ENCODE measurements around the gene CD80. TPM values are rescaled to one million over a fixed set of nuclear protein-coding genes. Genes with fewer than 3 reads are reported as not detected.

The CD80 gene, protein sequence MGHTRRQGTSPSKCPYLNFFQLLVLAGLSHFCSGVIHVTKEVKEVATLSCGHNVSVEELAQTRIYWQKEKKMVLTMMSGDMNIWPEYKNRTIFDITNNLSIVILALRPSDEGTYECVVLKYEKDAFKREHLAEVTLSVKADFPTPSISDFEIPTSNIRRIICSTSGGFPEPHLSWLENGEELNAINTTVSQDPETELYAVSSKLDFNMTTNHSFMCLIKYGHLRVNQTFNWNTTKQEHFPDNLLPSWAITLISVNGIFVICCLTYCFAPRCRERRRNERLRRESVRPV
- total RNA-seq, result under 1 TPM in 1 of 4 donors, not detected in 3; 0.13 TPM

DNA sequence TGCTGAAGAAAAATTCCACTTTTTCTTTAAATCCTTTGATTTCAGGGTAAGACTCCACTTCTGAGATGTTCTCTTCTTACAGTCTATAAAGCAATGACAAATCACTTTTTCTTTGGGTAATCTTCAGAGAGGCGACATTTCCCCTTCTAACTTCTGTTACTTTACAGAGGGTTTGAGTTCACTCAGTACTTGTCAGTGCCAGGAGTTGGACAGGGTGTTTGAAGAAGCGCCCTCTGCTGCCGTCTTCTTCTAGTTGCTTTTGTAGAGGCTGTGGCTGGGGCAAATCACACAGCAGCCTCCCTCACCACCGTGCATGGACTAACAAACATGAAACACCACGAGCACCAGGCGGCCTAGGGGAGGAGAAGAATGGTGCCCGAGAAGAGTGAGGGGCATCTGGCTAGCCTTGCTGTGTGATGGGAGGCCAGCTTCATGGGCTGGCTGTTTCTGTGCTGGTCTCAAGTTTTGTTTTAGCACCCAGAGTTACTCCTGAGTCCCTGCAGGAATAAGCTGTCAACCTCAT is at the start of gene CD80:
Gene CD80, minus strand, starts transcription at position 174 of the 523 bp plus-strand sequence. CDS start 1,886 bp downstream, outside the sequence.
- intact Hi-C loops (cut with DNase I; ENCODE audit: low total_unique reads) (no loop called here), in situ Hi-C loops (cut with MboI; ENCODE audit: low sequenced_read_pairs in 4 of 4) (no loop called here)
- no peaks in the 10 kb centered on the region for H3K36me3 ChIP-seq
- no peaks in the 10 kb centered on the region for H3K27me3 ChIP-seq
- ATAC-seq (no peak), DNase-seq (peak in 1 of 2 donors; percentile 27)
- no peaks in the 10 kb centered on the region for H3K9me3 ChIP-seq
- TF ChIP-seq, protein P1, sequence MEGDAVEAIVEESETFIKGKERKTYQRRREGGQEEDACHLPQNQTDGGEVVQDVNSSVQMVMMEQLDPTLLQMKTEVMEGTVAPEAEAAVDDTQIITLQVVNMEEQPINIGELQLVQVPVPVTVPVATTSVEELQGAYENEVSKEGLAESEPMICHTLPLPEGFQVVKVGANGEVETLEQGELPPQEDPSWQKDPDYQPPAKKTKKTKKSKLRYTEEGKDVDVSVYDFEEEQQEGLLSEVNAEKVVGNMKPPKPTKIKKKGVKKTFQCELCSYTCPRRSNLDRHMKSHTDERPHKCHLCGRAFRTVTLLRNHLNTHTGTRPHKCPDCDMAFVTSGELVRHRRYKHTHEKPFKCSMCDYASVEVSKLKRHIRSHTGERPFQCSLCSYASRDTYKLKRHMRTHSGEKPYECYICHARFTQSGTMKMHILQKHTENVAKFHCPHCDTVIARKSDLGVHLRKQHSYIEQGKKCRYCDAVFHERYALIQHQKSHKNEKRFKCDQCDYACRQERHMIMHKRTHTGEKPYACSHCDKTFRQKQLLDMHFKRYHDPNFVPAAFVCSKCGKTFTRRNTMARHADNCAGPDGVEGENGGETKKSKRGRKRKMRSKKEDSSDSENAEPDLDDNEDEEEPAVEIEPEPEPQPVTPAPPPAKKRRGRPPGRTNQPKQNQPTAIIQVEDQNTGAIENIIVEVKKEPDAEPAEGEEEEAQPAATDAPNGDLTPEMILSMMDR (IDR thresholded peaks at IDR 0.05 in 4 of 5, conservative IDR thresholded peaks at IDR 0.05 in 1 of 5), result peak in 1 of 5 experiments; percentile 28
- TF ChIP-seq POLR2A (IDR thresholded peaks at IDR 0.05), result no peak
- H3K4me1 ChIP-seq, result peaks cover 0 to 4% of the 10 kb centered on the region in 2 donors
- H3K4me3 ChIP-seq, result no peak within 1 kb of the TSS
- no peak within 1 kb of the TSS for H3K27ac ChIP-seq

DNA sequence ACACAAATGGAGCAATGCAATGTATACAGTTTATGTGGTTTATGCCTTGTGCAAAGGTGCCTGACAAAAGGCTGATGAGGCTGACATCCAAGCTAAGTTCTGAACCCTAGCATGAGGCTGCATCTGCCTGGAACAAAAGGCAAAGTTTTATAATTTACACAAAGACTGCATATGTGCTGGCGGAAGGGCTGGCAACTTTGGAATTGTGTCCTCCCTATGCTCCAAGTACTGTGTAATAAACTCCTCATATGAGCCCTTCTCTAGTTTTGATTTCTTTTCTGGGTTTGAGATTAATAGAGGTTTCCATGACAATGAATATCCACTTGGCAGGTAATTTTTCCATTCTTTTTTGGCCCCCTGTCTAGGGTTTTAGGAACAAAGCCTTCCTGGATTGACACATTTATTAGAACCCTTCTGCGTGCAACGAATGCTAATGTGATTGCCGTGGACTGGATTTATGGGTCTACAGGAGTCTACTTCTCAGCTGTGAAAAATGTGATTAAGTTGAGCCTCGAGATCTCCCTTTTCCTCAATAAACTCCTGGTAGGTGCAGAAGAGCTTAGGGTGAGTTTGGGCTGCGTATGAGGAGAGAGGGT is 49.1 kb upstream of the CD80 start:
- Histone ChIP-seq H3K27ac (no peak overlapping the region), H3K9me3 (no peaks in the 10 kb centered on the region), H3K4me3 (no peak overlapping the region), H3K27me3 (no peaks in the 10 kb centered on the region), H3K36me3 (no peaks in the 10 kb centered on the region), H3K4me1 (no peaks in the 10 kb centered on the region)
- TF ChIP-seq, protein P1 (IDR thresholded peaks at IDR 0.05 in 4 of 5, conservative IDR thresholded peaks at IDR 0.05 in 1 of 5), result no peak
- no peak for TF ChIP-seq POLR2A (IDR thresholded peaks at IDR 0.05)
- ATAC-seq (no peak), DNase-seq (no peak)
- in situ Hi-C loops (cut with MboI; ENCODE audit: low sequenced_read_pairs in 4 of 4), result no loop called here
- intact Hi-C loops (cut with DNase I; ENCODE audit: low total_unique reads), result no loop called here

DNA sequence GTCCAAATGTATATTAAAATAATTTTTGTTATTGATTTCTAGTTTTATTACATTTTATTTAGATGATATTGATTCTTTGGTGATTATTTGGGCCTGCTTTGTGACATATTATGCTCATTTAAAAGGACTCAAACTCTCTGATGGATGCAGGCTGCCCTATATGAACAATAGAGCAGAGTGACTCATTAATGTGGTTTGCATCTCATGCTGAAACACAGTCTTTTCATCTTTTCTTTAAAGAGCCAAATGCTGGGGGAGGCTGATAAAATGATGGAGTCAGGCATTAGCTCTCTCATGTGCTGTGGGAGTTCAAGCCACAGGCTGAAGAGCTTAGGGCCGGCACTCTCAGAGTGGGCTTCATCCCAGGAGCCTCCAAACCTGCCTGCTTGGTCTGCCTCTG is 45.5 kb upstream of the CD80 start:
- TF ChIP-seq, protein P1 (IDR thresholded peaks at IDR 0.05 in 4 of 5, conservative IDR thresholded peaks at IDR 0.05 in 1 of 5), result no peak
- no peak for TF ChIP-seq POLR2A (IDR thresholded peaks at IDR 0.05)
- intact Hi-C loops (cut with DNase I; ENCODE audit: low total_unique reads) (no loop called here), in situ Hi-C loops (cut with MboI; ENCODE audit: low sequenced_read_pairs in 4 of 4) (no loop called here)
- ATAC-seq (no peak), DNase-seq (no peak)
- H3K4me1 ChIP-seq, result no peaks in the 10 kb centered on the region
- H3K4me3 ChIP-seq, result no peak overlapping the region
- no peak overlapping the region for H3K27ac ChIP-seq
- H3K9me3 ChIP-seq, result no peaks in the 10 kb centered on the region
- H3K27me3 ChIP-seq, result no peaks in the 10 kb centered on the region
- H3K36me3 ChIP-seq, result no peaks in the 10 kb centered on the region

DNA sequence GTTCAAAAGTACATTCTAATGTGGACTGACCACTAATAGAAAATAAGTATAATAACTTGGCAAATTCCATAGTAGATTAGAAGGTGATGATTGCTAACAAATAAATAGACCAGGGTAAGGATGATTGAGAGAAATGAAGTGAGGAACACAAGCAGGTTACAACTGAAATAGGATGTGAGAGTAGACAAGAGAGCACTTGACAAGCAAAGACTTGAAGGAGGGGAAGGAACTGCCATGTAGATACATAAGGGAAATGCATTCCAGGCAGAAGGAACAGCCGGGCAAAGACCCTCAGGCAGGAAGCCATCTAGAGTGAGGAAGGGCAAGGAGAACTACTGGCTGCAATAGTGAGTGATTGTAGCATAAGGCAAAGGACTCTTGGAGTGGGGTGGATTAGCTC is 43.3 kb upstream of the CD80 start:
- ATAC-seq, result no peak
- H3K4me3 ChIP-seq, result no peak overlapping the region
- in situ Hi-C loops (cut with MboI; ENCODE audit: low sequenced_read_pairs in 4 of 4), result no loop called here
- H3K9me3 ChIP-seq, result no peaks in the 10 kb centered on the region
- peaks cover 14 to 19% of the 10 kb centered on the region in 2 donors for H3K4me1 ChIP-seq
- no peak for DNase-seq
- intact Hi-C loops (cut with DNase I; ENCODE audit: low total_unique reads), result no loop called here
- TF ChIP-seq, protein P1 (IDR thresholded peaks at IDR 0.05 in 4 of 5, conservative IDR thresholded peaks at IDR 0.05 in 1 of 5), result no peak
- TF ChIP-seq POLR2A (IDR thresholded peaks at IDR 0.05), result no peak
- no peaks in the 10 kb centered on the region for H3K27me3 ChIP-seq
- H3K36me3 ChIP-seq, result no peaks in the 10 kb centered on the region
- no peak overlapping the region for H3K27ac ChIP-seq
